GM12878 (cell line): ENCODE data around the gene NFKB2. TPM values are rescaled to one million over a fixed set of nuclear protein-coding genes. Genes with fewer than 3 reads are reported as not detected.

Experiments used
- BACH1 ChIP-seq: fragments of 450-650 bp; IDR thresholded peaks from 2 replicates; pipeline ENCODE4 v1.6.1; 2017; ENCODE audit warnings: mild to moderate bottlenecking, borderline replicate concordance
- LARP7 ChIP-seq: fragments of 450-650 bp; IDR thresholded peaks from 2 replicates; pipeline ENCODE4 v1.6.1; 2017; ENCODE audit warnings: mild to moderate bottlenecking
- NFYB ChIP-seq: IDR thresholded peaks from 2 replicates; pipeline ENCODE4 v1.6.1; 2011; ENCODE audit warnings: low read depth, mild to moderate bottlenecking, low read length, improper control_type of control experiment, moderate library complexity; ENCODE audit not compliant: insufficient read depth
- RCOR1 ChIP-seq: conservative IDR thresholded peaks from 2 replicates; pipeline ENCODE4 v1.6.1; 2012; ENCODE audit warnings: low read depth, low read length, improper control_type of control experiment
- SKIL ChIP-seq: fragments of 450-650 bp; IDR thresholded peaks from 2 replicates; pipeline ENCODE4 v1.6.1; 2017; ENCODE audit warnings: mild to moderate bottlenecking, low read depth, inconsistent platforms; ENCODE audit not compliant: poor library complexity, severe bottlenecking
- SPI1 ChIP-seq: IDR thresholded peaks from 2 replicates; pipeline ENCODE4 v1.6.1; 2011; ENCODE audit warnings: low read depth, mild to moderate bottlenecking, low read length, moderate library complexity, borderline replicate concordance; ENCODE audit not compliant: insufficient read depth
- ZNF207 ChIP-seq: fragments of 450-650 bp; IDR thresholded peaks from 2 replicates; pipeline ENCODE4 v1.6.1; 2014; ENCODE audit warnings: antibody characterized with exemption, mild to moderate bottlenecking, borderline replicate concordance
- polyA plus RNA-seq, 11 experiments: library from polyadenylated mRNA; depleted of rRNA in 4 of 11; unstranded in 6 of 11; stranded (reverse) in 5 of 11; fragments of >200 nt; fragmentation: Nextera tagmentation in 4 of 11; fragmentation: Illumina TruSeq in 1 of 11; extraction: Ambion mirVana in 4 of 11; extraction: Trizol in 1 of 11; gene quantifications; 1 replicate in 1 of 11; 2 replicates in 10 of 11; pipeline versions ENCODE4 v1.2.1 to v1.2.3, GENCODE V29; 2011 to 2016; ENCODE audit warnings: inconsistent platforms in 2 of 11, missing spikeins in 2 of 11, low read depth in 1 of 11
- total RNA-seq, 4 experiments: library from RNA; depleted of rRNA in 3 of 4; stranded (reverse); fragments of >200 nt in 3 of 4; fragmentation: Illumina TruSeq in 1 of 4; extraction: Trizol in 1 of 4; gene quantifications; 2 replicates each; pipeline versions ENCODE4 v1.2.1 to v1.2.3, GENCODE V29; 2013 to 2021
- TF ChIP-seq, protein P1 (sequence below): fragments of 450-650 bp; IDR thresholded peaks from 2 replicates; pipeline ENCODE4 v1.6.1; 2017; ENCODE audit warnings: low read depth, mild to moderate bottlenecking, moderate library complexity

NFKB2 gene
- total and polyA plus RNA-seq, 10 of the 15 experiments (the other 5 are each of a cell fraction or from before 2014, with no cell fraction given), result 0.56 to 144 (median 49.4) TPM

- TF ChIP-seq, protein P1, sequence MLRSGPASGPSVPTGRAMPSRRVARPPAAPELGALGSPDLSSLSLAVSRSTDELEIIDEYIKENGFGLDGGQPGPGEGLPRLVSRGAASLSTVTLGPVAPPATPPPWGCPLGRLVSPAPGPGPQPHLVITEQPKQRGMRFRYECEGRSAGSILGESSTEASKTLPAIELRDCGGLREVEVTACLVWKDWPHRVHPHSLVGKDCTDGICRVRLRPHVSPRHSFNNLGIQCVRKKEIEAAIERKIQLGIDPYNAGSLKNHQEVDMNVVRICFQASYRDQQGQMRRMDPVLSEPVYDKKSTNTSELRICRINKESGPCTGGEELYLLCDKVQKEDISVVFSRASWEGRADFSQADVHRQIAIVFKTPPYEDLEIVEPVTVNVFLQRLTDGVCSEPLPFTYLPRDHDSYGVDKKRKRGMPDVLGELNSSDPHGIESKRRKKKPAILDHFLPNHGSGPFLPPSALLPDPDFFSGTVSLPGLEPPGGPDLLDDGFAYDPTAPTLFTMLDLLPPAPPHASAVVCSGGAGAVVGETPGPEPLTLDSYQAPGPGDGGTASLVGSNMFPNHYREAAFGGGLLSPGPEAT, result peak; percentile 100
- TF ChIP-seq NFYB (peak; percentile 49; the same call in 1 of the 2 replicates), LARP7 (0 out of 2 replicates have a peak, but pooled peaks have one; percentile 61), SKIL (peak; percentile 74), ZNF207 (peak; percentile 87), RCOR1 (no peak), SPI1 (peak; percentile 17; the same call in 1 of the 2 replicates), BACH1 (peak; percentile 44; the same call in 1 of the 2 replicates)
These were observed 25.4 kb downstream of the NFKB2 start, which contains the start of gene FBXL15 (continued) for GRCh38 chr10:102420714-102421506.
